GM19099 (cell line): ENCODE results near the gene PDXP.
A peak's percentile ranks its signal among the peaks of the same experiment; 100 is the strongest.

ENCODE experiments used
- POLR2A ChIP-seq: IDR thresholded peaks from 3 replicates; pipeline ENCODE4 v1.6.1; 2011; ENCODE audit warnings: low read depth; ENCODE audit not compliant: insufficient read length; ENCODE audit errors: extremely low read depth

The PDXP gene

GRCh38 chr22:37675930-37676735 lies 17.6 kb downstream of the PDXP start:
- no peak for TF ChIP-seq POLR2A

GRCh38 chr22:37676736-37677492 lies 18.4 kb downstream of the PDXP start:
- TF ChIP-seq POLR2A: peak; percentile 64

- no peak for TF ChIP-seq POLR2A
Observed at GRCh38 chr22:37677493-37677974, 19.0 kb downstream of the PDXP start.

GRCh38 chr22:37678372-37678771 lies 19.8 kb downstream of the PDXP start:
- no peak for TF ChIP-seq POLR2A

GRCh38 chr22:37679670-37680069 lies 21.1 kb downstream of the PDXP start:
- no peak for TF ChIP-seq POLR2A

GRCh38 chr22:37680191-37680851 lies 21.8 kb downstream of the PDXP start:
- TF ChIP-seq POLR2A: no peak

- TF ChIP-seq POLR2A: no peak
Observed at GRCh38 chr22:37681001-37681424, 22.5 kb downstream of the PDXP start.

- TF ChIP-seq POLR2A: no peak
Observed at GRCh38 chr22:37681556-37682049, 23.1 kb downstream of the PDXP start.

- no peak for TF ChIP-seq POLR2A
Observed at GRCh38 chr22:37684803-37685615, 26.5 kb downstream of the PDXP start.

- peak; percentile 78 for TF ChIP-seq POLR2A
Observed at GRCh38 chr22:37686002-37686982, 27.8 kb downstream of the PDXP start, which contains the start of gene NOL12. NOL12 (plus strand) TSS chr22:37686343; CDS start chr22:37686393, 50 bp downstream.

- no peak for TF ChIP-seq POLR2A
Observed at GRCh38 chr22:37690407-37690806, 31.9 kb downstream of the PDXP start.

GRCh38 chr22:37690901-37691504 lies 32.5 kb downstream of the PDXP start:
- no peak for TF ChIP-seq POLR2A
